ENCODE results near the gene CSTB. TPM values are rescaled to one million over a fixed set of nuclear protein-coding genes. Genes with fewer than 3 reads are reported as not detected.

The CSTB gene
- total and polyA plus RNA-seq, 2 donors (not counting 1 experiment from before 2014, with no cell fraction given) = 14.0 to 28.3 TPM

GRCh38 chr21:43793243-43793642, 17.1 kb upstream of the CSTB start:
- Histone ChIP-seq H2AFZ (ENCODE audit: insufficient read depth, low read depth, low read length, poor library complexity, severe bottlenecking) (no peak overlapping the region), H3K9me3 (ENCODE audit: control extremely low read depth in 1 of 3, control insufficient read depth in 2 of 3, insufficient read depth in 1 of 3, low read length in 2 of 3) (no peaks in the 10 kb centered on the region), H4K20me1 (ENCODE audit: control insufficient read depth, insufficient read depth, low read length, poor library complexity, severe bottlenecking) (peaks cover 33% of the 10 kb centered on the region), H3K4me3 (ENCODE audit: control extremely low read depth in 1 of 5, extremely low read depth in 1 of 5, insufficient read depth in 1 of 5, low read depth in 2 of 5, low read length in 4 of 5) (no peak overlapping the region), H3K27ac (ENCODE audit: low read length in 2 of 2) (no peak overlapping the region), H3K36me3 (replicated peaks in 1 of 2; ENCODE audit: control extremely low read depth in 1 of 2, control insufficient read depth in 1 of 2, extremely low read depth in 1 of 2, insufficient read depth in 2 of 2, low read length in 1 of 2) (peaks cover 0 to 59% of the 10 kb centered on the region in 2 experiments), H3K27me3 (replicated peaks in 1 of 4; ENCODE audit: control extremely low read depth in 1 of 4, control insufficient read depth in 3 of 4, insufficient read depth in 4 of 4, low read length in 3 of 4) (no peaks in the 10 kb centered on the region), H3K4me1 (ENCODE audit: control insufficient read depth in 2 of 2, insufficient read depth in 2 of 2, low read length in 2 of 2) (peaks cover 9 to 21% of the 10 kb centered on the region in 2 donors), H3K79me2 (ENCODE audit: control insufficient read depth, insufficient read depth, low read length) (peaks cover 51% of the 10 kb centered on the region), H3K9ac (ENCODE audit: low read length) (no peak overlapping the region), H3K4me2 (replicated peaks; ENCODE audit: low read depth, low read length, poor library complexity, severe bottlenecking) (no peak overlapping the region)
- intact Hi-C loops (cut with micrococcal nuclease) = no loop called here
- ChIA-PET CTCF (no interaction called here), POLR2A (no interaction called here)
- ATAC-seq (ENCODE audit: low read depth) = no peak
- H3K9me3 Mint-ChIP-seq (ENCODE audit: insufficient read depth) = no peaks in the 10 kb centered on the region
- TF ChIP-seq EZH2 (IDR thresholded peaks at IDR 0.05; ENCODE audit: borderline replicate concordance, insufficient read depth, low read depth, low read length, poor library complexity, severe bottlenecking) (no peak), CTCF (IDR thresholded peaks at IDR 0.05) (no peak)
- H3K4me1 Mint-ChIP-seq = peaks cover 13% of the 10 kb centered on the region
- H3K27me3 Mint-ChIP-seq = no peaks in the 10 kb centered on the region
- H3K4me3 Mint-ChIP-seq = no peak overlapping the region
- no peak for DNase-seq
- 98% methylated on average over 16 of the region's 16 CpGs for WGBS (ENCODE audit: insufficient coverage)
- no peak overlapping the region for H3K27ac Mint-ChIP-seq

GRCh38 chr21:43792406-43792805, 16.3 kb upstream of the CSTB start:
- Mint-ChIP-seq H3K4me1 (peaks cover 13% of the 10 kb centered on the region), H3K4me3 (no peak overlapping the region), H3K27me3 (no peaks in the 10 kb centered on the region), H3K27ac (no peak overlapping the region), H3K9me3 (ENCODE audit: insufficient read depth) (no peaks in the 10 kb centered on the region)
- no peaks in the 10 kb centered on the region for H3K9me3 ChIP-seq (ENCODE audit: control extremely low read depth in 1 of 3, control insufficient read depth in 2 of 3, insufficient read depth in 1 of 3, low read length in 2 of 3)
- no peak for ATAC-seq (ENCODE audit: low read depth)
- H3K36me3 ChIP-seq (replicated peaks in 1 of 2; ENCODE audit: control extremely low read depth in 1 of 2, control insufficient read depth in 1 of 2, extremely low read depth in 1 of 2, insufficient read depth in 2 of 2, low read length in 1 of 2) = peaks cover 0 to 50% of the 10 kb centered on the region in 2 experiments
- peaks cover 9 to 21% of the 10 kb centered on the region in 2 donors for H3K4me1 ChIP-seq (ENCODE audit: control insufficient read depth in 2 of 2, insufficient read depth in 2 of 2, low read length in 2 of 2)
- TF ChIP-seq EZH2 (IDR thresholded peaks at IDR 0.05; ENCODE audit: borderline replicate concordance, insufficient read depth, low read depth, low read length, poor library complexity, severe bottlenecking) = no peak
- TF ChIP-seq CTCF (IDR thresholded peaks at IDR 0.05) = no peak
- no peak overlapping the region for H3K27ac ChIP-seq (ENCODE audit: low read length in 2 of 2)
- no peak overlapping the region for H3K4me2 ChIP-seq (replicated peaks; ENCODE audit: low read depth, low read length, poor library complexity, severe bottlenecking)
- intact Hi-C loops (cut with micrococcal nuclease) = no loop called here
- peaks cover 51% of the 10 kb centered on the region for H3K79me2 ChIP-seq (ENCODE audit: control insufficient read depth, insufficient read depth, low read length)
- H4K20me1 ChIP-seq (ENCODE audit: control insufficient read depth, insufficient read depth, low read length, poor library complexity, severe bottlenecking) = peaks cover 33% of the 10 kb centered on the region
- no peak overlapping the region for H2AFZ ChIP-seq (ENCODE audit: insufficient read depth, low read depth, low read length, poor library complexity, severe bottlenecking)
- ChIA-PET CTCF (no interaction called here), POLR2A (no interaction called here)
- DNase-seq = no peak
- no peaks in the 10 kb centered on the region for H3K27me3 ChIP-seq (replicated peaks in 1 of 4; ENCODE audit: control extremely low read depth in 1 of 4, control insufficient read depth in 3 of 4, insufficient read depth in 4 of 4, low read length in 3 of 4)
- WGBS (ENCODE audit: insufficient coverage) = 78% methylated on average over 4 of the region's 8 CpGs
- H3K4me3 ChIP-seq (ENCODE audit: control extremely low read depth in 1 of 5, extremely low read depth in 1 of 5, insufficient read depth in 1 of 5, low read depth in 2 of 5, low read length in 4 of 5) = no peak overlapping the region
- no peak overlapping the region for H3K9ac ChIP-seq (ENCODE audit: low read length)

Measured in B cell (primary cell).